Activated CD4-positive, alpha-beta T cell treated with anti-CD3 and anti-CD28 coated beads for 36 hours (primary cell): Measurements from ENCODE around the gene DDX46. TPM values are rescaled to one million over a fixed set of nuclear protein-coding genes. Genes with fewer than 3 reads are reported as not detected.
"Not testable (repeated sequence)": the region's sequence is repeated elsewhere in the genome, so short reads cannot be mapped to it uniquely, and the experiment has no call there.

Experiments used
- ATAC-seq: fragments of 200-7000 bp; cut with Tn5 transposase; one replicate; pipeline ENCODE4 v1.10.0; 2021; ENCODE audit warnings: mild to moderate bottlenecking, moderate library complexity
- CTCF ChIA-PET: fragments of 350-600 bp; sonication (Branson Sonifier 250); formaldehyde crosslinking; loops from one replicate; lab custom pipeline; 2021; ENCODE audit warnings: antibody characterized with exemption; lab: Charles Lee
- POLR2A ChIA-PET: fragments of 350-600 bp; sonication (Branson Sonifier 250); formaldehyde crosslinking; loops from one replicate; lab custom pipeline; 2021; ENCODE audit warnings: antibody characterized with exemption, inconsistent platforms; lab: Charles Lee
- DNase-seq: peaks from one replicate; pipeline ENCODE4 v3.0.0-alpha.2; 2020
- H3K27ac Mint-ChIP-seq: one replicate; pipeline ENCODE4 v1.8.0; 2021; ENCODE audit warnings: mixed read lengths
- H3K27me3 Mint-ChIP-seq: one replicate; pipeline ENCODE4 v1.8.0; 2021; ENCODE audit warnings: mixed read lengths
- H3K36me3 Mint-ChIP-seq: one replicate; pipeline ENCODE4 v1.8.0; 2021; ENCODE audit warnings: low read depth, mixed read lengths
- H3K4me1 Mint-ChIP-seq: one replicate; pipeline ENCODE4 v1.8.0; 2021; ENCODE audit warnings: mixed read lengths
- H3K4me3 Mint-ChIP-seq: one replicate; pipeline ENCODE4 v1.8.0; 2021; ENCODE audit warnings: mild to moderate bottlenecking, moderate library complexity, mixed read lengths
- H3K9me3 Mint-ChIP-seq: one replicate; pipeline ENCODE4 v1.8.0; 2021; ENCODE audit warnings: low read depth, mixed read lengths
- intact Hi-C, 2 experiments: fragments of 100-400 bp; cut with DNase I in 1 of 2; cut with micrococcal nuclease in 1 of 2; formaldehyde crosslinking; loops; one replicate each; pipeline versions ENCODE4 v1.14.2 to v1.15.1; 2022 to 2024; cut with DNase I, micrococcal nuclease
- total RNA-seq, 2 experiments: library from RNA; stranded (reverse); gene quantifications; one replicate each; pipeline ENCODE4 v1.2.3, GENCODE V29; 2021

Gene DDX46
- total RNA-seq, 2 experiments from 2014 or later, result 63.5 to 86.7 TPM

DNA sequence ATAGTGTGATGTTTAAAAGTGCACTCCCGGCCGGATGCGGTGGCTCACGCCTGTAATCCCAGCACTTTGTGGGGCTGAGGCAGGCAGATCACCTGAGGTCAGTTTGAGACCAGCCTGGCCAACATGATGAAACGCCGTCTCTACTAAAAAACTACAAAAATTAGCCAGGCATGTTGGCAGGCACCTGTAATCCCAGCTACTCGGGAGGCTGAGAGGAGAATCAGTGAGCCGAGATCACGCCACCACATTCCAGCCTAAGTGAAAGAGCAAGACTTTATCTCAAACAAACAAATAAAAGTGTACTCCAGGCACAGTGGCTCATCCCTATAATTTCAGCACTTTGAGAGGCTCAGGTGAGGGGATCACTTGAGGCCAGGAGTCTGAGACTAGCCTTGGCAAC lies 79.8 kb downstream of the DDX46 start:
- H3K9me3 Mint-ChIP-seq, POLR2A ChIA-PET, ATAC-seq, DNase-seq, H3K4me3 Mint-ChIP-seq, H3K27me3 Mint-ChIP-seq, CTCF ChIA-PET, intact Hi-C loops, H3K27ac Mint-ChIP-seq, H3K4me1 Mint-ChIP-seq: not testable (repeated sequence)
- peaks cover 19% of the 10 kb centered on the region for H3K36me3 Mint-ChIP-seq

DNA sequence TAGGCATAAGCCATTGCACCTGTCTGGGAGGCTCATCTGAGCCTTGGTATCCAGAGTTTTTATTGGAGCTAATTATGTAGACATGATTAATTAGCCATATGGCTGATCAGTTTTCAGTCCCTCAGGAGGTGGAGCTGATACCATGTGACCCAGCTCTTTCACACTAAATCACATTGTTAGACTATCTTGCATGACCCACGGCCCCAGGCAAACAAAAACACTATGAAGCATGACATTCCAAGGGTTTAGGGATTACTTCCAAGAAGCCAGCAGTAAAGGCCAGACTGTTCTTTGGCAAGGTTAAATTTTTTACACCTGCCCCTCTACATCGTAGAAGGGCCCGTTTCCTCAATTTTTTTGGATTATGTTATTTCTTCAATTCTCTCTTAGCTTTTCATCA lies 82.2 kb downstream of the DDX46 start:
- ChIA-PET POLR2A (interaction anchor here (0.8 kb wide), 1 partner anchor 23 kb away, joined by 4 read pairs; no protein-coding TSS in a partner anchor), CTCF (interaction anchor here (0.6 kb wide), 2 partner anchors 89 to 668 kb away, joined by 3 to 4 read pairs; no protein-coding TSS in a partner anchor)
- Mint-ChIP-seq H3K4me1 (peaks cover 10% of the 10 kb centered on the region), H3K27me3 (no peaks in the 10 kb centered on the region), H3K27ac (no peak overlapping the region), H3K9me3 (no peaks in the 10 kb centered on the region), H3K36me3 (peaks cover 26% of the 10 kb centered on the region), H3K4me3 (no peak overlapping the region)
- no peak for ATAC-seq
- intact Hi-C loops, result no loop called here
- DNase-seq, result no peak

DNA sequence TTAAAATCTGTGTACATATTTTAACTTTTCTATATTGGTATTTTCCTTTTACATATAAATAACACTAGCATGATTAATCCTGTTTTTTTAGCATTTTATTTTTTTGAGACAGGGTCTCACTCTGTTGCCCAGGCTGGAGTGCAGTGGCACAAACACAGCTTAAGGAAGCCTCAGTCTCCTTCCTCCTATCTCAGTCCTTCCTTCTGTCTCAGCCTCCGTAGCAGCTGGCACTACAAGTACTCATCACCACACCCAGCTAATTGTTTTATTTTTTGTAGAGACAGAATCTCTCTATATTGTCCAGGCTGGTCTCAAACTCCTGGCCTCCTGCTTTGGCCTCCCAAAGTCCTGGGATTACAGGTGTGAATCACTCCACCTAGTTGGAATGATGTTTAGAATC lies 85.7 kb downstream of the DDX46 start:
- Mint-ChIP-seq H3K27ac (no peak overlapping the region), H3K27me3 (no peaks in the 10 kb centered on the region), H3K36me3 (peaks cover 33% of the 10 kb centered on the region), H3K9me3 (no peaks in the 10 kb centered on the region), H3K4me1 (peaks cover 24% of the 10 kb centered on the region), H3K4me3 (no peak overlapping the region)
- ChIA-PET CTCF (interaction anchor here (3.5 kb wide), 1 partner anchor 10 kb away, joined by 10 read pairs; no protein-coding TSS in a partner anchor), POLR2A (no interaction called here)
- no peak for ATAC-seq
- intact Hi-C loops, result loop anchor here in 1 of 2 experiments (2.0 kb wide), 1 partner anchor 31 kb away; the partner anchor contains the start of gene TXNDC15
- DNase-seq, result no peak

DNA sequence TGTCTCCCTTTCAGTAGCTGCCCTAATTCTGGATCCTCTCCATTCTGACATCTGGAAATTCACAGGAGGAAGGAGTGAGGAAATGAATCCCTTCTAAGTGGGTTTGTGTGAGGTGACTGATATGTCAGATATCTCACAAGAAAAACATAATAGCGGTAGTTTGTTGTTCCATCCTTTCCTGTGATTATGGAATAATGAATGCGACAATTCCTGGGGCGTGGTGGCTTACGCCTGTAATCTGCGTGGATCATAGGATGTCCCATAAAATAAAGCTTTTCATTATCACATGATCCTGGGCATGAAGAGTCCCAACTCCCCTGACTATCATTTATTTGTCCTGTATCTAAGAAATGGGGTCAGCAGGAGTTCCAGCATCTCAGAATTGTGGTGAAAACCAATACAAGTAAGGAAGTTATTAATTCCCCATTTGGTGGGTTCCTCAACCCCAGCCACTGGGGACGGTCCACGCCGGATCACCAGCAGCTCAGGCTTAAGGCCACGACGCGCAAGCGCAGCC lies 86.8 kb downstream of the DDX46 start:
- CTCF ChIA-PET, result interaction anchor here (1.0 to 3.5 kb wide), 7 partner anchors 11 to 107 kb away, joined by 3 to 12 read pairs (median 5); partner anchors contain the start of genes CAMLG and PCBD2

DNA sequence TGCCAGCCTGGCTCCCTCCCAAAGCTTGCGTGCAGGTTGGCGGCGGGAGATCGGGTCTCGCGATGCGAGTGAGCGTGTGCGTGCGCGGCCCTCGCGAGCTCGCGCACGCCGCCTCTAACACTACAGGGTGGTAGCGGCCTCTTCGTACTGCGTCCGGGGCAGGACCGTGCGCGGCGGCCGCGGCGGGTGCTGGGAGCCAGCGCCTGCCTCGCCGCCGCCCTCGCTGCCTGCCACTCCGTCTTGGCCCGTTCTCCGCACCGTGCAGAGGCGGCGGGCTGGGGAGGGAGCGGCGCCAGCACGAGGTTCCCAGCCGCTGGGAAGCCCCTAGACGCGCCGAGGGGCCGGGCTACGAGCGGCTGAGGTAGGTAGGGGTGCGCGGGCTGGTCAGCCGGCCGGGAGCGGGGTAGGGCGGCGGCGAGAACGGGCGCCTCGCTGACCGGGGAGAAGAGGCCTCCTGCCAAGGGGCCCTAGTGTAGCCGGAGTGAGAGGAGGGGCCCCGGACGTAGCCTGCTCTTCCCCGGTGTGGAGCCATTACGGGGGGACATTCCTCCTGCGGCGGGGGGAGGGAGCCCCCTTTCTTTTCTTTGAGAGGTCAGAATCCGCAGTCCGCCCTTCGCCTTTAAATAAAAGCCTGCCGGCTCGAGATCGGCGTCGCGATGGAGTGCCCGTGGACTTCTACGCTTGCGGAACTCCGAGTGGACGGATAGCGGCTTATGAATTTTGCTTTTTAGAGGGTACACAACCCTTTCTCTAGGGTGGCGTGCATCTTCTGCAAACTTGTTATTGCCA lies 87.5 kb downstream of the DDX46 start, which contains the start of gene C5orf24:
Gene C5orf24, plus strand, starts transcription at position 117 of the 789 bp plus-strand sequence. CDS start 8,933 bp downstream, outside the sequence.
- ChIA-PET CTCF (interaction anchor here (1.0 to 3.5 kb wide), 8 partner anchors 9 to 108 kb away, joined by 3 to 12 read pairs (median 4); partner anchors contain the start of genes CAMLG and PCBD2), POLR2A (interaction anchor here (0.5 to 1.3 kb wide), 9 partner anchors 13 to 108 kb away, joined by 3 to 13 read pairs (median 4); partner anchors contain the start of genes CAMLG, DDX46, PCBD2 and TXNDC15)
- Mint-ChIP-seq H3K27me3 (no peaks in the 10 kb centered on the region), H3K9me3 (no peaks in the 10 kb centered on the region), H3K27ac (peak within 1 kb of the TSS; percentile 97), H3K4me3 (peak within 1 kb of the TSS; percentile 95), H3K4me1 (peaks cover 29% of the 10 kb centered on the region), H3K36me3 (peaks cover 33% of the 10 kb centered on the region)
- DNase-seq, result peak; percentile 96
- intact Hi-C loops, result loop anchor here (1.0 to 5.0 kb wide), 9 partner anchors 28 to 619 kb away; partner anchors contain the start of genes CAMLG (in 2 of the 2), DDX46 (in 2 of the 2), PCBD2 (in 2 of the 2) and TXNDC15 (in 2 of the 2)
- peak; percentile 95 for ATAC-seq

More for the DNA sequence above, 86.8 kb downstream of the DDX46 start:
- Mint-ChIP-seq H3K27ac (peak overlapping the region; percentile 97), H3K4me1 (peaks cover 27% of the 10 kb centered on the region), H3K36me3 (peaks cover 33% of the 10 kb centered on the region), H3K9me3 (no peaks in the 10 kb centered on the region), H3K4me3 (peak overlapping the region; percentile 95), H3K27me3 (no peaks in the 10 kb centered on the region)
- no peak for ATAC-seq
- intact Hi-C loops, result loop anchor here (1.0 to 5.0 kb wide), 7 partner anchors 29 to 618 kb away; partner anchors contain the start of genes CAMLG (in 2 of the 2), PCBD2 (in 2 of the 2), TXNDC15 (in 2 of the 2) and DDX46 (in 1 of the 2)
- no peak for DNase-seq
- POLR2A ChIA-PET, result interaction anchor here (1.0 to 1.3 kb wide), 7 partner anchors 13 to 107 kb away, joined by 3 to 13 read pairs (median 4); partner anchors contain the start of genes CAMLG, DDX46, PCBD2 and TXNDC15

DNA sequence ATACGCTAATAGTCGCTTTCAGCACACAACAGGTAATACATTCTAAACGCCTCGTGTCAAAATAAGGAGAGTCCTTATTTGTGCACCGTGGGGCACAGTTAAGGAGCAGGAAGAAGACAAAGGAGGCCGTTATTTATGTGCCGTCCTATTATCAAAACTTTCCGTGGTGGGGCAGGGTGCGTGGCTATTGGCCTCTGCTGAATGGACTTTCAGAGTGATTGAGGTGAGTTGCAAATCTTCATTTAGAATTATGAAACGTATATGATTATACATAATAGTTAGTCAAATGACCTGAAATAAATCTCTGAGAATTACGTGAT lies 88.0 kb downstream of the DDX46 start:
- peak overlapping the region; percentile 90 for H3K27ac Mint-ChIP-seq
- POLR2A ChIA-PET, result interaction anchor here (1.0 kb wide), 1 partner anchor 58 kb away, joined by 5 read pairs; the partner anchor contains the start of gene PCBD2
- H3K4me3 Mint-ChIP-seq, result peak overlapping the region; percentile 95
- no peaks in the 10 kb centered on the region for H3K27me3 Mint-ChIP-seq
- DNase-seq, result peak; percentile 56
- peaks cover 35% of the 10 kb centered on the region for H3K4me1 Mint-ChIP-seq
- CTCF ChIA-PET, result interaction anchor here (1.0 kb wide), 2 partner anchors 8 to 58 kb away, joined by 3 to 6 read pairs; partner anchors contain the start of gene PCBD2
- peaks cover 38% of the 10 kb centered on the region for H3K36me3 Mint-ChIP-seq
- H3K9me3 Mint-ChIP-seq, result no peaks in the 10 kb centered on the region
- ATAC-seq, result peak; percentile 4
- intact Hi-C loops, result loop anchor here (2.0 to 5.0 kb wide), 4 partner anchors 88 to 619 kb away; partner anchors contain the start of genes DDX46 (in 1 of the 2), JADE2 (in 1 of the 2), PPP2CA (in 1 of the 2) and UBE2B (in 1 of the 2)

DNA sequence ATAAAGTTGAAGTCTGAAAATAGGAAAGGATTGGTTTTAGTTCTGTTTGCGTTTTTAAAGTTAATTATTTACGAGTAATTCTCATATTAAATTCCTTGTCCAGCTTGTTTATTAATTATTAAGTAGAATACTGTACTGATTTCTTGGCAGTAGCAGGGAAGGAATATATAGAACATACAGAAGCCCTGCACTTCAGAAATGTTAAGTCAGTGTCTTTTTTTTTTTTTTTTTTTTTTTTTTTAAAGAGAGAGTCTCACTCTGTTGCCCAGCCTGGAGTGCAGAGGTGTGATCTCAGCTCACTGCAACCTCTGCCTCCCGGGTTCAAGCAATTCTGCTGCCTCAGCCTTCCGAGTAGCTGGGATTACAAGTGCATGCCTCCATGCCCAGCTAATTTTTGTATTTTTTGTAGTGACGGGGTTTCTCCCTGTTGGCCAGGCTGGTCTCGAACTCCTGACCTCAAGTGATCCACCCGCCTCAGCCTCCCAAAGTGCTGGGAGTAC lies 90.9 kb downstream of the DDX46 start:
- intact Hi-C loops, result loop anchor here in 1 of 2 experiments (5.0 kb wide), 2 partner anchors 322 to 622 kb away; partner anchors contain the start of genes JADE2 and PPP2CA
- H3K4me3 Mint-ChIP-seq, H3K27ac Mint-ChIP-seq, H3K9me3 Mint-ChIP-seq, ATAC-seq, H3K27me3 Mint-ChIP-seq, DNase-seq: not testable (repeated sequence)
- ChIA-PET POLR2A (interaction anchor here (0.5 kb wide), 1 partner anchor 679 kb away, joined by 3 read pairs; no protein-coding TSS in a partner anchor), CTCF (interaction anchor here (0.8 to 1.6 kb wide), 4 partner anchors 8 to 583 kb away, joined by 3 to 6 read pairs (median 4); partner anchors contain the start of gene PCBD2)
- Mint-ChIP-seq H3K4me1 (peaks cover 41% of the 10 kb centered on the region), H3K36me3 (peaks cover 47% of the 10 kb centered on the region)

DNA sequence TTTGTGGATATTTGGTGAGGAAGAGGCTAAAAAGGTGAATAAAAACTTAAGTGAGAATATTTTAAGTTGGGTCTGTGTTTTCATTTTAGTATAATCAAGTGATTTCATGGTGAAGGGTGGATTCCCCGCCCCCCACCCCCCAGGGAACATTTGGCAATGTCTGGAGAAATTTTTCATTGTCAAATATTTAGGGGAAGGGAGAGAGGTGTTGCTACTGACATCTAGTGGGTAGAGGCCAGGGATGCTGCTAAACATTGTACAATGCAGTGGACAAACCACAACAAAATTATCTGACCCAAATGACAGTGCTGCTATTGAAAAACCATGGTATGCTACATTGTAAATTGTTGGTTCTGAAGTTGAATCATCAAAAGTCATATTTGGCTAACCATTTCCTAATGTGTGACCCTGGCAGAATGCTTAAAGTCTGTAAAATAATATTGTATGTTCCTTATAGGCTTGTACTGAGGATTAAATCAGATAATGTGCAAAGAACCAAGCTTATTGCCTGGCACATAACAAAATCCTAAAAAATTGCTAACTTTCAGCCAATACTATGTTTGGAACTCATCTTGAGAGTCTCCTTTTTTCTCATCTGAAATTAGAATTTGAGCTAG lies 92.8 kb downstream of the DDX46 start:
- ChIA-PET CTCF (interaction anchor here (0.5 to 2.1 kb wide), 8 partner anchors 9 to 703 kb away, joined by 3 to 8 read pairs (median 4); partner anchors contain the start of genes DDX46 and PCBD2), POLR2A (interaction anchor here (0.5 to 0.7 kb wide), 3 partner anchors 10 to 89 kb away, joined by 3 read pairs; no protein-coding TSS in a partner anchor)
- peaks cover 36% of the 10 kb centered on the region for H3K4me1 Mint-ChIP-seq
- intact Hi-C loops, result no loop called here
- H3K36me3 Mint-ChIP-seq, result peaks cover 46% of the 10 kb centered on the region
- H3K9me3 Mint-ChIP-seq, result no peaks in the 10 kb centered on the region
- no peak overlapping the region for H3K27ac Mint-ChIP-seq
- H3K4me3 Mint-ChIP-seq, result no peak overlapping the region
- DNase-seq (no peak), ATAC-seq (no peak)
- no peaks in the 10 kb centered on the region for H3K27me3 Mint-ChIP-seq

DNA sequence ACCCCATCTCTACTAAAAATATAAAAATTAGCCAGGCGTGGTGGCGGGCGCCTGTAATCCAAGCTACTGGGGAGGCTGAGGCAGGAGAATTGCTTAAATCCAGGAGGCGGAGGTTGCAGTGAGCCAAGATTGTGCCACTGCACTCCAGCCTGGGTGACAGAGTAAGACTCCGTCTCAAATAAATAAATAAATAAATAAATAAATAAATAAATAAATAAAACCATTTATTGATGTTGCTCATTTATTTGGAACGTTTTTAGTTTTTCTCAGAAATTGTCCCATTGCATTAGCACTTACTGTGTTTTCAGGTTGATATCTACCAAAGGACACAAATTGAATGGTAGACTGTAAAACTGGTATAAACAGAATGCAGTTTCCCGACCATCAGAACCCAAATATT lies 97.9 kb downstream of the DDX46 start:
- H3K4me3 Mint-ChIP-seq, DNase-seq, H3K27me3 Mint-ChIP-seq, H3K9me3 Mint-ChIP-seq, POLR2A ChIA-PET, ATAC-seq, intact Hi-C loops, H3K27ac Mint-ChIP-seq: not testable (repeated sequence)
- H3K4me1 Mint-ChIP-seq, result peaks cover 13% of the 10 kb centered on the region
- CTCF ChIA-PET, result interaction anchor here (1.3 kb wide), 1 partner anchor 11 kb away, joined by 3 read pairs; no protein-coding TSS in a partner anchor
- H3K36me3 Mint-ChIP-seq, result peaks cover 26% of the 10 kb centered on the region

DNA sequence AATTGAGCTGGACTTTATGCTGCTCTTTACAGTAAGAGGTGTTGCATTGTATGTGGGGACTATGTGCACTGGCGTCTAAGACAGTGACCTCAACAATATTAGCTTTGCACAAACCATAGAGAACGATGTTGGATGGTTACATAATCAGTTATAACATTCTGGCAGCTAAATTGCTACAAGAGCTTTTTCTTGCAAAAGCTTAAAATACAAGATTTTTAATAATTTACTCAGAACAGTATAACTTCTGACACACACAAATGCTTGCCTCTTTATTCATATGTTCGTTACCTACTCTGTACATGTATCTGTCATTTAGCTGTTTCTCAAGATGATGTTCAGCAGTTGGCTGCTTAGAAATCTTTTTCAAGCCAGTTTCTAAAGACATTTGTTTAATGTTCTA lies 98.8 kb downstream of the DDX46 start:
- Mint-ChIP-seq H3K4me3 (no peak overlapping the region), H3K27me3 (no peaks in the 10 kb centered on the region), H3K27ac (no peak overlapping the region), H3K36me3 (peaks cover 19% of the 10 kb centered on the region), H3K9me3 (no peaks in the 10 kb centered on the region), H3K4me1 (peaks cover 8% of the 10 kb centered on the region)
- ChIA-PET POLR2A (interaction anchor here (0.6 kb wide), 1 partner anchor 16 kb away, joined by 3 read pairs; the partner anchor contains the start of gene TXNDC15), CTCF (interaction anchor here (1.4 kb wide), 1 partner anchor 8 kb away, joined by 3 read pairs; no protein-coding TSS in a partner anchor)
- intact Hi-C loops, result no loop called here
- ATAC-seq (no peak), DNase-seq (no peak)
